Activated T-cell treated with anti-CD3 and anti-CD28 coated beads, Interleukin-2, amount 50 U/mL, for 4 hours (primary cell): ENCODE results near the gene ATG4A. TPM values are rescaled to one million over a fixed set of nuclear protein-coding genes. Genes with fewer than 3 reads are reported as not detected.

Experiments
- ATAC-seq, 2 donors: fragments of 200-7000 bp; cut with Tn5 transposase; one replicate each; pipeline ENCODE4 v1.10.0; 2021
- DNase-seq: peaks from one replicate; pipeline ENCODE4 v3.0.0-alpha.2; 2020
- H3K27me3 Mint-ChIP-seq: one replicate; pipeline ENCODE4 v1.8.0; 2021; ENCODE audit warnings: low read depth, mixed read lengths
- H3K36me3 Mint-ChIP-seq: one replicate; pipeline ENCODE4 v1.8.0; 2022; ENCODE audit warnings: mixed read lengths; ENCODE audit not compliant: insufficient read depth
- H3K4me1 Mint-ChIP-seq: one replicate; pipeline ENCODE4 v1.8.0; 2021; ENCODE audit warnings: low read depth, mixed read lengths
- H3K4me3 Mint-ChIP-seq: one replicate; pipeline ENCODE4 v1.8.0; 2021; ENCODE audit warnings: mild to moderate bottlenecking, moderate library complexity, mixed read lengths
- H3K9me3 Mint-ChIP-seq: one replicate; pipeline ENCODE4 v1.8.0; 2021; ENCODE audit warnings: mixed read lengths
- total RNA-seq, 3 donors: library from RNA; stranded (reverse); gene quantifications; one replicate each; pipeline ENCODE4 v1.2.1, GENCODE V29; 2021

Gene ATG4A
- total RNA-seq, 3 donors from 2014 or later: 8.2 to 12.0 (median 11.9) TPM

- Mint-ChIP-seq H3K27me3 (no peaks in the 10 kb centered on the region), H3K36me3 (no peaks in the 10 kb centered on the region), H3K9me3 (no peaks in the 10 kb centered on the region), H3K4me3 (no peak overlapping the region), H3K4me1 (no peaks in the 10 kb centered on the region)
- no peak for DNase-seq
- no peak for ATAC-seq
Measured at GRCh38 chrX:108169768-108170167, 78.2 kb downstream of the ATG4A start.

DNA sequence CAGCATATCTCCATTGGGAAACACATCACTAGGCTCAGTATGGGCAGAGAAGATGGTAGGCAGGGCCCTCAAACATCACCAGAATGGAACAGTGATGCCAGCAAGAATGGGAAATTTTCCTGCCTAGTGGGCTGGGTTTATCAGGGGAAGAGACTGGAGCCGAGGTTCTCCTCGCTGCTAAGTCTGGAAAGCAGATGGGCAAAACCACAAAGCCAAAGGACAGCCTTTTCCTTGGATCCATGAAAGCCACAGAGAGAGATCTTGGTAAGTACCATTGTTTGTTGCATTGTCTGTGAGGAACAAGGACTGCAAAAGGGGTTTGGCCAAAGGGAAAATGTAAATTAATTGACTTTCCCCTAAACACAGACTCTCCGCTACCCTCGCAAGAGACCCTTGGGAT lies 80.1 kb downstream of the ATG4A start:
- no peaks in the 10 kb centered on the region for H3K36me3 Mint-ChIP-seq

DNA sequence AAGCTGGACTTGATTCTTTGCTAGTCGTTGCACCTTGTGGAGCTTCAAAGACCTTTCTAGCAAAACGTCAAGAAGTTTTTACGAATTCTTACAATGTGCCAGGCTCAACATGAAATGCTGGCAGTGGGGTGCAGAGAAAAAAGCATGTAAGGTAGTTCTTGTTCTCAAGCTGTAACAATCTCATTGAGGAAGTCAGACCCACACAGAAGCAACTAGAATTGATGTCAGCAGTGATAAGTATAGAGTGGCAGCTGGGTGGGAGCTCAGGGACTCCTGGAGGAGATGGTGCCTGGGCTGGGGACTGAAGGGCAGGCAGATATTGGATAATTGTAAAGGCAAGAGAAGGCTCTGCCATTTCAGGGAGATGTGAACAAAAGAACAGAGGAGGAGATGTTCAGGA lies 82.3 kb downstream of the ATG4A start:
- H3K4me1 Mint-ChIP-seq: no peaks in the 10 kb centered on the region
- no peaks in the 10 kb centered on the region for H3K36me3 Mint-ChIP-seq
- ATAC-seq (no peak), DNase-seq (no peak)
- H3K9me3 Mint-ChIP-seq: no peaks in the 10 kb centered on the region
- no peaks in the 10 kb centered on the region for H3K27me3 Mint-ChIP-seq
- no peak overlapping the region for H3K4me3 Mint-ChIP-seq

More for the DNA sequence above, 80.1 kb downstream of the ATG4A start:
- Mint-ChIP-seq H3K4me1 (no peaks in the 10 kb centered on the region), H3K27me3 (no peaks in the 10 kb centered on the region), H3K9me3 (no peaks in the 10 kb centered on the region), H3K4me3 (no peak overlapping the region)
- ATAC-seq: no peak
- DNase-seq: no peak

DNA sequence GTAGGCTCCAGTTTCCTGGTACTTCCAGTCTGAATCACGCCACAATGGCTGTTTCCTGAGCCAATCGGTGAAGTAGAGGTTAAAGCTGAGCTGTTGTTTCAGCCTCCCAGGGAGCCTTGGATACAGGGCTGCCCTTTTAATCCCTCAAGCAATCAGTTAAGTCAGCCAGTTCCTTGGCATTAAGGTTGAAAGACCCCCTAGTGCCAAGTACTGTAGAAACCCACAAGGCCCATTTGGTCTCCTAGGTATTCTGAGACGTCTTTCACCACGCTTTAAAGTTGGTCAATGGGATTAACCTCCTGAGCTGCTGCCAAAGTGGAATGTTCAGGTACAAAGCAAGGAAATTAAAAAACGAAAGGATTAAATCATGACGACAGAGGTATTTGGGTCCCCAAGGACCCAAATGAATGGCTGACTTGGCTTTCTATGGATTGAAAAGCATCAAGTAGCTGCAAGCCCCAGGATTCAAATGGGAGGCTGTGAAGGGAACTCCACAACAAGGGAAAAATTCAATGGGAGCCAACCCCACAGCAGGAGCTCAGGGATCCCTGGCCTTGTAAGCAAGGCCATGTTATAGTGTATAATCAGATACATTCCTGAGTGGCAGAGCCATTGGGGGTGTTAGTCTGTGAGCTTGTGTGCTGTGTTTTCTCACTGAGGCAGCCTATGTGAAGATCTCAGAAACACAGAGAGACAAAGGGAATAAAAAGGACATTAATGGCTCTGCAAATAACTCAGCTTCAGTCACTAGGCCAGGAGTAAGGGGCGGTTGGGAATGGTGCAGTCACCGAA lies 86.0 kb downstream of the ATG4A start:
- H3K9me3 Mint-ChIP-seq: no peaks in the 10 kb centered on the region
- no peak overlapping the region for H3K4me3 Mint-ChIP-seq
- no peaks in the 10 kb centered on the region for H3K36me3 Mint-ChIP-seq
- no peaks in the 10 kb centered on the region for H3K4me1 Mint-ChIP-seq
- ATAC-seq (no peak), DNase-seq (no peak)
- no peaks in the 10 kb centered on the region for H3K27me3 Mint-ChIP-seq

DNA sequence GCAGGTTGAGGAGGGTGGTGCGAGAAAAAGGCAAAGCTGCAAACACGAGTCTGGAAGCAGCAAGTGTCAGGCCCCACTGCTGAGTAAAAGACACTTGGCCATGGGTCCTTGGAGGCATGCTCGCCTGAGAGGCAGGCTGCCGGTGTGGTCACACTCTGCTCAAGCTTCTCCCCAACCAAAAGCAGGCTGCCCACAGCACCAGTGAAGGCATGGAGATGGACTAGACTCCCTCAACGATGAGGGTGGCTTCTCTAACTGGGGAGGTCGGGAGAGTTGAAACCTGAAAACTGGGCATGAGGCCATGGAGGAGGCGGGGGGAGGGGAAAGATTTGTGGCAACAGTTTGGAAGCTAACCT lies 86.5 kb downstream of the ATG4A start:
- H3K9me3 Mint-ChIP-seq: no peaks in the 10 kb centered on the region
- no peak for DNase-seq
- no peaks in the 10 kb centered on the region for H3K36me3 Mint-ChIP-seq
- H3K27me3 Mint-ChIP-seq: no peaks in the 10 kb centered on the region
- no peak for ATAC-seq
- no peak overlapping the region for H3K4me3 Mint-ChIP-seq
- H3K4me1 Mint-ChIP-seq: no peaks in the 10 kb centered on the region

- Mint-ChIP-seq H3K4me3 (no peak overlapping the region), H3K4me1 (no peaks in the 10 kb centered on the region), H3K9me3 (no peaks in the 10 kb centered on the region), H3K27me3 (no peaks in the 10 kb centered on the region), H3K36me3 (no peaks in the 10 kb centered on the region)
- ATAC-seq (no peak), DNase-seq (no peak)
Measured at GRCh38 chrX:108186811-108187210, 95.2 kb downstream of the ATG4A start.

DNA sequence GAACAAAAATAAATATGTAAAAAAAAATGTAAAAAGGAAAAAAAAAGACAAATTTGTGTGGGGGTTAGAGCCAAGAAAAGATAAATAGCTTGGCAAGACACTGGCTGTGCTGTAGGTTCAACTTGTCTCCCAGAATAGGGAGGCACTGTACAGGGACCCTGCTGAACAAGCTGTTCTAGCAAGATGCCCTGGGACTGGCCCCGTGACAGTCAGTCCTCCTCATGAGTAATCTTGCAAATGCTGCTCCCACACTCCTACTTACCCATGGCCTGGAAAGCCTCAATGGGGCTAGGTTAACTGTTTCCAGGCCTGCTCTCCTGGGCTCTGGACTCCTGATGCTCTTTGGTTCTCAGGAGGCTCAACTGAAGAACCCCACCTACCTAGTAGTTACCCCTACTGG lies 106.8 kb downstream of the ATG4A start:
- ATAC-seq (no peak), DNase-seq (no peak)
- peaks cover 2% of the 10 kb centered on the region for H3K27me3 Mint-ChIP-seq
- H3K4me3 Mint-ChIP-seq: no peak overlapping the region
- H3K36me3 Mint-ChIP-seq: no peaks in the 10 kb centered on the region
- H3K4me1 Mint-ChIP-seq: no peaks in the 10 kb centered on the region
- H3K9me3 Mint-ChIP-seq: no peaks in the 10 kb centered on the region

DNA sequence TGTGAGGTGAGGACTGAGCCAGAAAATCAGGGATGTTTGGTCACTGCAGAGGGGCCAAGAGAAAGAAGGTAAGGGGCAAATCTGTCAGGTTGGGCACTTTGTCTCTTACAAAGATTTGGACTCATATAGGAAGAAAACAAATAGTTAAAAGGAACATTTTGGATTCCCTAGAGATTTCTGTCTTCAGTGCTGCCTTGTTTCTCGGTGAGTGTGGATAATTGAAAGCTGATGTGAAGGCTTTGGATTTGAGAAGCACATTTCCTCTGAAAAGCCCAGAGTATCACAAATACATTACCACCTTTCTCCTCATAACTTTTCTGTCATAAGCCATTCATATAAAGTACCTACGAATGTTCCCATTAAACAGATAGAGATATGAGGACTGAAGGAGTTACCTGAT lies 107.5 kb downstream of the ATG4A start:
- H3K4me3 Mint-ChIP-seq: no peak overlapping the region
- H3K9me3 Mint-ChIP-seq: no peaks in the 10 kb centered on the region
- ATAC-seq: no peak
- H3K4me1 Mint-ChIP-seq: no peaks in the 10 kb centered on the region
- no peaks in the 10 kb centered on the region for H3K36me3 Mint-ChIP-seq
- no peak for DNase-seq
- peaks cover 7% of the 10 kb centered on the region for H3K27me3 Mint-ChIP-seq

DNA sequence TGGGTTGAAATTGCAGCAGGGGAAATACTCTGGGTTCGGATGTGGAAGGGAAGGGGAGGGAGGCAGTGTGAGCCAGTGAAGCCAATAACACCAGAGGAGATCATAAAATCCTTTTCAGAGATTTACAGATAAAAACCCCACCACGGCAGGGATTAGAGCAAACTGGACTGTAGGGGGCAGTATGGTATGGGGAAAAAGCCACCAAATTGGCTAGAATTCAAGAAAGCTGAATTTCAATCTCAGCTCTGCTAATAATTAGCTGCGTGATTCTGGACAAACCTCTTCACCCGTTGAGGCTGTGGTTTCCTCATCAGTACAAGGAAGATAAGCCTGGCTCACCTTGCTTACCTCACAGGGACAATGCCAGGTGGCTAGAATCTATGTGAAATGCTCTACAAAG lies 108.1 kb downstream of the ATG4A start:
- H3K4me1 Mint-ChIP-seq: no peaks in the 10 kb centered on the region
- DNase-seq: no peak
- H3K36me3 Mint-ChIP-seq: no peaks in the 10 kb centered on the region
- no peaks in the 10 kb centered on the region for H3K9me3 Mint-ChIP-seq
- ATAC-seq: no peak
- H3K4me3 Mint-ChIP-seq: no peak overlapping the region
- H3K27me3 Mint-ChIP-seq: peaks cover 9% of the 10 kb centered on the region

DNA sequence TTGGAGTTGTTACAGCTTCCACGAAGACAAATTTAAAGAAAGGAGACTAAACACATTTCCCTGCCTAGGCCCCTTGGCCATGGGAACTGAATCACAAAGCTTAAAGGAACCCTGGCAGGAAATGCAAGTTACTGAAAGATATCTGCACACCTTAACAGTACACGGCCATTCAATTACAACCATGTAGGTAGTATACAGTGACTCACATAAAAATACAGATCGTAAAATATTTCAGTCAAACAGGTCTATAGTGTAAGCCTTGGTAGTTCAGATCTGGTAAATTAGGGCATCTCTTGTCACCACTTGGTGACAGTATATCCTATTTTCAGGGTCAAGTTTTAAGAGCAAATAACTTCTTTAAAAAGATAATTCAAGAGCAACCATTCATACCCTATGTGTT lies 112.0 kb downstream of the ATG4A start:
- no peak for ATAC-seq
- H3K4me1 Mint-ChIP-seq: no peaks in the 10 kb centered on the region
- no peak for DNase-seq
- no peak overlapping the region for H3K4me3 Mint-ChIP-seq
- H3K27me3 Mint-ChIP-seq: peaks cover 11% of the 10 kb centered on the region
- H3K9me3 Mint-ChIP-seq: no peaks in the 10 kb centered on the region
- no peaks in the 10 kb centered on the region for H3K36me3 Mint-ChIP-seq

Other genes starting within 250 kb of the ATG4A start
- gene TEX13B, start 109.4 kb upstream of the ATG4A start, total RNA-seq: not detected
- gene VSIG1, start 46.7 kb upstream of the ATG4A start, total RNA-seq: under 1 TPM in 1 of 3 donors, not detected in 2; 0.57 TPM
- 10 to 100 TPM; 36.0 to 48.4 (median 47.4) TPM for gene PSMD10, start 236 bp upstream of the ATG4A start, total RNA-seq